ENCODE data around the gene AKAP6. TPM values are rescaled to one million over a fixed set of nuclear protein-coding genes. Genes with fewer than 3 reads are reported as not detected.
"Not testable (repeated sequence)": the region's sequence is repeated elsewhere in the genome, so short reads cannot be mapped to it uniquely, and the experiment has no call there.

Gene AKAP6
- total RNA-seq, 1 donor from 2014 or later, result 2.8 TPM

DNA sequence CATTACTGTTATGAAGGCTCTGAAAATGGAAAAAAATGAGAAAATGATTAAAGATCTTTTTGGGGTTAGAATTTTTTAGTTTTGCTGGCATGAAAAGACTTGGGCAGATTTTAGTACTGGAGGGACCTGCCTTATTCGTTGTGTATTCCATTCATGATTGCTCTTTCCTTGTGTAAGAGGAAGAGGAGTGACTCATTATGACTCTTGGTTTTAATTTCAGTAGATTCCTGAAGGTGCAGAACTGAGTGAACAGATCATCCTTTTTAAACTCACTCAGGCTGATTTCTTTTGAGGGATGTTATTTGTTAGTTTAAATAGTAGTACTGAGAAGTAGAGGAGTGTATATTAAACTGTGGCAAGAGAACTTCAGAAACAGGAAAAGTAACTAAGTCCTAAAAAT, 41.6 kb downstream of the AKAP6 start:
- H3K27me3 Mint-ChIP-seq (ENCODE audit: low read depth, unreplicated experiment), result no peaks in the 10 kb centered on the region
- H3K27ac Mint-ChIP-seq (ENCODE audit: unreplicated experiment), result no peak overlapping the region
- no peak overlapping the region for H3K4me3 ChIP-seq (ENCODE audit: insufficient read depth, low read depth, low read length)
- H3K4me2 ChIP-seq (ENCODE audit: low read length), result peak overlapping the region; percentile 42
- no peaks in the 10 kb centered on the region for H3K36me3 ChIP-seq (ENCODE audit: insufficient read depth, low read length)
- TF ChIP-seq, protein P1, sequence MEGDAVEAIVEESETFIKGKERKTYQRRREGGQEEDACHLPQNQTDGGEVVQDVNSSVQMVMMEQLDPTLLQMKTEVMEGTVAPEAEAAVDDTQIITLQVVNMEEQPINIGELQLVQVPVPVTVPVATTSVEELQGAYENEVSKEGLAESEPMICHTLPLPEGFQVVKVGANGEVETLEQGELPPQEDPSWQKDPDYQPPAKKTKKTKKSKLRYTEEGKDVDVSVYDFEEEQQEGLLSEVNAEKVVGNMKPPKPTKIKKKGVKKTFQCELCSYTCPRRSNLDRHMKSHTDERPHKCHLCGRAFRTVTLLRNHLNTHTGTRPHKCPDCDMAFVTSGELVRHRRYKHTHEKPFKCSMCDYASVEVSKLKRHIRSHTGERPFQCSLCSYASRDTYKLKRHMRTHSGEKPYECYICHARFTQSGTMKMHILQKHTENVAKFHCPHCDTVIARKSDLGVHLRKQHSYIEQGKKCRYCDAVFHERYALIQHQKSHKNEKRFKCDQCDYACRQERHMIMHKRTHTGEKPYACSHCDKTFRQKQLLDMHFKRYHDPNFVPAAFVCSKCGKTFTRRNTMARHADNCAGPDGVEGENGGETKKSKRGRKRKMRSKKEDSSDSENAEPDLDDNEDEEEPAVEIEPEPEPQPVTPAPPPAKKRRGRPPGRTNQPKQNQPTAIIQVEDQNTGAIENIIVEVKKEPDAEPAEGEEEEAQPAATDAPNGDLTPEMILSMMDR (IDR thresholded peaks at IDR 0.05; ENCODE audit: insufficient read depth, low read depth, low read length), result no peak
- TF ChIP-seq EZH2 (IDR thresholded peaks at IDR 0.05; ENCODE audit: insufficient read depth, low read length), result no peak
- no peak overlapping the region for H3K9ac ChIP-seq (ENCODE audit: low read length)
- H3K27ac ChIP-seq (ENCODE audit: low read depth, low read length), result peak overlapping the region; percentile 9
- peaks cover 33% of the 10 kb centered on the region for H3K4me1 Mint-ChIP-seq (ENCODE audit: low read depth, unreplicated experiment)
- H3K9me3 Mint-ChIP-seq (ENCODE audit: unreplicated experiment), result no peaks in the 10 kb centered on the region
- no peaks in the 10 kb centered on the region for H4K20me1 ChIP-seq (ENCODE audit: insufficient read depth, low read length)
- FAIRE-seq (peak; percentile 88), DNase-seq (ENCODE audit: low read depth) (peak; percentile 82)
- no peaks in the 10 kb centered on the region for H3K36me3 Mint-ChIP-seq (ENCODE audit: low read depth, unreplicated experiment)
- no peaks in the 10 kb centered on the region for H3K79me2 ChIP-seq (ENCODE audit: insufficient read depth, low read length)
- no peak overlapping the region for H2AFZ ChIP-seq (ENCODE audit: low read depth, low read length)
- H3K9me3 ChIP-seq (ENCODE audit: insufficient read depth, low read depth, low read length), result no peaks in the 10 kb centered on the region
- no peak overlapping the region for H3K4me3 Mint-ChIP-seq (ENCODE audit: unreplicated experiment)
- no peaks in the 10 kb centered on the region for H3K27me3 ChIP-seq (ENCODE audit: insufficient read depth, low read length)
- H3K4me1 ChIP-seq (ENCODE audit: insufficient read depth, low read length), result peaks cover 45% of the 10 kb centered on the region

DNA sequence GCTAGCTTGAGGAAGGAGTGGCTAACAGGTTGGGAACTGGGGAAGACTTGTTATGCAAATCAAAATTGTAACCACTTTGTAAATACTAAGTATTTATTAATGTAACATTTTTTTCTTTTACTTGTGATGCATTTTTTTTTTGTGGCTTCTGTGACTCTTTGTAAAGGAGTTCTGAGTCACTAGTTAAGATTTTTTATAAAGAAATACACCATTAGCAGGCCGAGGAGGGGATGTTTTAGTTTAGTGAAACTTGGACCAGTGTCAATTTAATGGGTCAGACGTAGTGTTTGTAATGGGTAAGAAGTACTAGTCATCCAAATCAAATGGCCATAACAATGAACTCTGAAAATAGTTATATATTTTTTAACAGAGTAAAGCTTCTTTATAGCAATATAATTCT, 43.1 kb downstream of the AKAP6 start:
- Histone ChIP-seq H3K4me2 (ENCODE audit: low read length) (peak overlapping the region; percentile 31), H3K27ac (ENCODE audit: low read depth, low read length) (peak overlapping the region; percentile 63), H4K20me1 (ENCODE audit: insufficient read depth, low read length) (no peaks in the 10 kb centered on the region), H3K9me3 (ENCODE audit: insufficient read depth, low read depth, low read length) (no peaks in the 10 kb centered on the region), H3K79me2 (ENCODE audit: insufficient read depth, low read length) (no peaks in the 10 kb centered on the region), H3K4me3 (ENCODE audit: insufficient read depth, low read depth, low read length) (peak overlapping the region; percentile 17), H2AFZ (ENCODE audit: low read depth, low read length) (no peak overlapping the region), H3K27me3 (ENCODE audit: insufficient read depth, low read length) (no peaks in the 10 kb centered on the region), H3K36me3 (ENCODE audit: insufficient read depth, low read length) (no peaks in the 10 kb centered on the region), H3K9ac (ENCODE audit: low read length) (no peak overlapping the region), H3K4me1 (ENCODE audit: insufficient read depth, low read length) (peaks cover 34% of the 10 kb centered on the region)
- Mint-ChIP-seq H3K27me3 (ENCODE audit: low read depth, unreplicated experiment) (no peaks in the 10 kb centered on the region), H3K4me3 (ENCODE audit: unreplicated experiment) (no peak overlapping the region), H3K4me1 (ENCODE audit: low read depth, unreplicated experiment) (peaks cover 22% of the 10 kb centered on the region), H3K27ac (ENCODE audit: unreplicated experiment) (peak overlapping the region; percentile 23), H3K36me3 (ENCODE audit: low read depth, unreplicated experiment) (no peaks in the 10 kb centered on the region), H3K9me3 (ENCODE audit: unreplicated experiment) (no peaks in the 10 kb centered on the region)
- FAIRE-seq (no peak), DNase-seq (ENCODE audit: low read depth) (peak; percentile 95)
- TF ChIP-seq, protein P1 (IDR thresholded peaks at IDR 0.05; ENCODE audit: insufficient read depth, low read depth, low read length), result no peak
- TF ChIP-seq EZH2 (IDR thresholded peaks at IDR 0.05; ENCODE audit: insufficient read depth, low read length), result no peak

DNA sequence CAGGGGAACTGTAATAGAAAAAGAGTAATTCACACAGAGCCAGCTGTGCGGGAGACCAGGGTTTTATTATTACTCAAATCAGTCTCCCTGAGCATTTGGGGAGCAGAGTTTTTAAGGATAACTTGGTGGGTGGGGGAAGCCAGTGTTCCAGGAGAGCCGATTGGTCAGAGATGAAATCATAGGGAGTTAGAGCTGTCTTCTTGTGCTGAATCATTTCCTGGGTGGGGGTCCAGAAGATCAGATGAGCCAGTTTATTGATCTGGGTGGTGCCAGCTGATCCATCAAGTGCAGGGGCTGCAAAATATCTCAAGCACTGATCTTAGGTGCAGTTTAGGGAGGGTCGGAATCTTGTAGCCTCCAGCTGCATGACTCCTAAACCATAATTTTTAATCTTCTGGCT, 44.1 kb downstream of the AKAP6 start:
- H3K27me3 Mint-ChIP-seq (ENCODE audit: low read depth, unreplicated experiment); H3K27ac ChIP-seq (ENCODE audit: low read depth, low read length); H3K9me3 Mint-ChIP-seq (ENCODE audit: unreplicated experiment); H3K9me3 ChIP-seq (ENCODE audit: insufficient read depth, low read depth, low read length); FAIRE-seq; H3K4me3 Mint-ChIP-seq (ENCODE audit: unreplicated experiment); H3K79me2 ChIP-seq (ENCODE audit: insufficient read depth, low read length); H3K4me3 ChIP-seq (ENCODE audit: insufficient read depth, low read depth, low read length); H3K9ac ChIP-seq (ENCODE audit: low read length); H3K36me3 ChIP-seq (ENCODE audit: insufficient read depth, low read length); H4K20me1 ChIP-seq (ENCODE audit: insufficient read depth, low read length); H3K27me3 ChIP-seq (ENCODE audit: insufficient read depth, low read length); H3K36me3 Mint-ChIP-seq (ENCODE audit: low read depth, unreplicated experiment): not testable (repeated sequence)
- Histone ChIP-seq H3K4me2 (ENCODE audit: low read length) (peak overlapping the region; percentile 9), H3K4me1 (ENCODE audit: insufficient read depth, low read length) (peaks cover 28% of the 10 kb centered on the region), H2AFZ (ENCODE audit: low read depth, low read length) (peak overlapping the region; percentile 19)
- peak; percentile 19 for DNase-seq (ENCODE audit: low read depth)
- Mint-ChIP-seq H3K4me1 (ENCODE audit: low read depth, unreplicated experiment) (peaks cover 17% of the 10 kb centered on the region), H3K27ac (ENCODE audit: unreplicated experiment) (peak overlapping the region; percentile 24)
